ENCODE measurements around the gene AP2A2.
A peak's percentile ranks its signal among the peaks of the same experiment; 100 is the strongest.

AP2A2 gene

DNA sequence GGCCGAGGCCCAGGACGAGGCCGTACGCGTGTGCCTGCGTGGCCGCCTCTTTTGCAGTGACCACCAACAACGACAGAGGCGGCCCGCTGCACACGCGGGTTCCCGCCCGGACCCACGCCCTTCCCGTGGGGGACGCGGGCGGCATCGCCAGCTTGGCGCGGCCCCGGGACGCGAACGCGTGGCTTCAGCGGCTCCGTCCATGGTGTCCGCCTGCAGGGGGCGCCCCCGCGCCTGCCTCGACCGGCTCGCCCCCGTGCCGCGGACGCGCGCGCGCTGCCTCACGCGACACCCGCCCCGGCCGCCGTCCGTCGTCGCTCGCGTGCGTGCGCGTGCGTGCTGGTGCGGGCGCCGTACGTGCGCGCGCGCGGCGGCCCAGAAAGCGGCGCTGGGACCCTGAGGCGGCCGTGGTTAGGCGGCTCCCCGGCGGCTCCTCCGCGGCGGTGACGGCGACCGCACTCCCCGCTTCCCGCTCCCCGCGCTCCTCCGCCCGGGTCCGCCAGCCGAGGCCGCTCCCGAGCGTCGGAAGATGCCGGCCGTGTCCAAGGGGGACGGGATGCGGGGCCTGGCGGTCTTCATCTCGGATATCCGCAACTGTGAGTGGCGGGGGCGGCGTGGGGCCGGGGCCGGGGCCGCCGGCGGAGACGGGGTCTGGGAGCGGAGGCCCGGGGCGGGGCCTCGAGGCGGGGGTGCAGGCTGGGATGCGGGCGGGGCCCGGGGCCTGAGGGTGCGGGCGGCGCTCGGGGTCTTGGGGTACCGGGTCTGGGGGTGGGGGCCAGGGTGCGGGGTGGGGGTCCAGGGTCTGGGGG lies at the start of gene AP2A2:
Gene AP2A2 (plus strand): TSS at position 375 of the 806 bp plus-strand sequence. CDS start 152 bp downstream, at position 527.
- DNase-seq = peak; percentile 93

DNA sequence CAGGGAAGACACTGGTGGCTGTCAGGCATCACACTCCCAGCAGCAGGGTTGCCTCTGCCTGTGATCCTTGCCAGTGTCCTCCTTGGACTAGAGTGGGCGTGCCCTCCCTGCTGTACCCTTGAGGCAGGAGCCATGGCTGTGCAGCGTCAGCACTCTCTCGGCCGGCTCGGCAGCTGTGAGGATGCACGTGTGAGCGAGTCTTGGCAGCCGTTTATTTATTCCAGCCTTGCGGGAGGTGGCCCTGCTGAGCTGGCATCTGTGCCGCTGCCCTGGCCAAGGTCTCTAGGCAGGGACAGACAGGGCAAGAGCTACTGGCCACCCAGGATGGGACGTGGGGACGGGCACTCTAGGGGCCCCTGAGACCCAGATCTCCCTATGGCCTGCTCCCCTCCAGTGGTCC lies 49.1 kb upstream of the AP2A2 start:
- DNase-seq = no peak

DNA sequence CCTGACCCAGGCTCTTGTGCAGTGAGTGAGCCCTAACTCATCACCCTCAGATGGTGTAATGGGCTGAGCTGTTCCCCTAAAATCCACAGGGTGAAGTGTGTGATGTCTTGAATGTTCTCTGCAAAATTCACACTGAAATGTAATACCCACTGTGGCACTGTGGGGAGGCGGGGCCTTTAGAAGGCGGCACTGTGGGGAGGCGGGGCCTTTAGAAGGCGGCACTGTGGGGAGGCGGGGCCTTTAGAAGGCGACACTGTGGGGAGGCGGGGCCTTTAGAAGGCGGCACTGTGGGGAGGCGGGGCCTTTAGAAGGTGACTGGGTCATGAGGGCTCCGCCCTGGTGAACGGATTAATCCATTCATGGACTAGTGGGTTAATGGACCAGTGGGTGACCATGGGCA lies 48.1 kb upstream of the AP2A2 start:
- DNase-seq = no peak

GRCh38 chr11:880447-880846 lies 45.2 kb upstream of the AP2A2 start:
- DNase-seq = no peak

GRCh38 chr11:882596-882995 lies 43.1 kb upstream of the AP2A2 start:
- DNase-seq = peak; percentile 36

DNA sequence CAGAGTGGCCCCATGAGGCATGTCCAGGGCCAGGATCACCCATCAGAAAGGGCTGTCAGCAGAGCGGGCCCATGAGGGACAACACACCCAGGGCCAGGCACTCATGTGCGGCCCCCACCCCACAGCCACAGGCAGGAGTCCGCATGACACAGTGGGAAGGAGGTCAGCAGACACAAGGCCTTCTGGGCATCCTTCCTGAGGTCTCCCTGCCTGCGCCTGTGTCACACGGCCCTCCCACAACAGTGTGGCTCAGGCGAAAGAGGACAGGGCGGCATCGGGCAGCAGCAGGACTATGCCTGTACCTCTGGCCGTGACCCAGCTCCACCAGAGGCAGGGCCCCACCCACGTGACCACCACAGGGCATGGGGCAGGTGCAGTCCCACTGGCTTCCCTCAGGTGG lies 42.1 kb upstream of the AP2A2 start:
- no peak for DNase-seq

DNA sequence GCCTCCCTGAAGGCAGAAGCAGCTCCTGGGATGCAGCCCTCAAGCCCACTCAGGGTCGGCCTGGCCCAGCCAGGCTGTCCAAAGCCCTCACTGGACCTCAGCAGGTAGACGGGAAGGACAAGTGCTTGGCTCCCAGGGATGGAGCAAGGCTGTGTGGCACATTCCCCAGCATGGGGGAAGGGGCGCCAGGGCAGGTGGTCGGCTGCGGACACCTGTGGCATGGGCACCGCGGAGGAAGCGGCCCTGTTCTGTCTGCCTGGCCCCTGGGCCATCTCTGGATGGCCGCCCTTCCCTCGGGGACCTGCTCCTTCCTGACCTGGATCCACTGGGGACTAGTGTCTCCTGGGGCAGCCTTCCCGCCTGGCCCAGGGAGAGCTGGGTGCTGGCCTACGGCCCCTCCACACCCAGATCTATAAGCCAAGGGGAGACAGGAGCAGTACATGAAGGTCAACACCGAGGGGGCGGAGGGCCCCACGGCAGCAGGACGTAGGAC lies 41.0 kb upstream of the AP2A2 start:
- no peak for DNase-seq

GRCh38 chr11:886568-886967 lies 39.1 kb upstream of the AP2A2 start:
- DNase-seq = no peak

GRCh38 chr11:887589-887988 lies 38.1 kb upstream of the AP2A2 start:
- DNase-seq = no peak

DNA sequence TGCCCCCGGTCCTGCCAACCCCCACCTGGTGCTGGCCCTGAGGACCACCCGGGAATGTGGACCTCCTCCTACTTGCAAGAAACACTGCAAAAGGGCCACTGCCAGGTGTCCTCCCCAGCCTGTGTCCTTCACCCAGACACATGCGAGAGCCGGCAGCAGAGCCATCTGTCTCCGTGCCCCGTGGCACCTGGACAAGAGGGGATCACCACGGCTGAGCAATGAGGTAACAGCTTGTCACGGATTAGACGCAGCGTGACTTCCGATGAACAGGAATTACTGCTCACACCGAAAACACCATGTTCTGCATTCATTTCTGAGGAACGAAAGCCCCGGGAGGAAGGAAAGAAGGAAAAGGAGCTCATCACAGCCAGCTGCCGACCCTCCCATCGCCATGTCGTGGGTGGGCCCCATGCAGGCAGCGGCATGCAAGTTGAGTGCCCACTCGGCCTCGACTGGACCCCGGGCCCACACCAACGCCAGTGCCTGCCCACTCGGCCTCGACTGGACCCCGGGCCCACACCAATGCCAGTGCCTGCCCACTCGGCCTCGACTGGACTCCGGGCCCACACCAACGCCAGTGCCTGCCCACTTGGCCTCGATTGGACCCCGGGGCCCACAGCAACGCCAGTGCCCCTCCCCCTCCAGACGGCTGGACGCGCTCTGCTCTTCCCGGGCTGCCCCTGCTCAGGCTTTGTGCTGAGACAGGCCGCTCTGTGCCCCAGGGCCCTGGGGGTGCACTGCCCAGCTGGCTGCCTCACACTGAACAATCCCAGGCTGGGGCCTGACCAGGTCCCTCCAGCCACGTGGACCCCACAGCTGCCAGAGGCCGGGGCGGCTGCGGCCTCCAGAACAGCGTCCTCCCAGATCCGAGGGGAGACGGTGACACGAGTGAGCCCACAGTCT lies 37.1 kb upstream of the AP2A2 start:
- no peak for DNase-seq

DNA sequence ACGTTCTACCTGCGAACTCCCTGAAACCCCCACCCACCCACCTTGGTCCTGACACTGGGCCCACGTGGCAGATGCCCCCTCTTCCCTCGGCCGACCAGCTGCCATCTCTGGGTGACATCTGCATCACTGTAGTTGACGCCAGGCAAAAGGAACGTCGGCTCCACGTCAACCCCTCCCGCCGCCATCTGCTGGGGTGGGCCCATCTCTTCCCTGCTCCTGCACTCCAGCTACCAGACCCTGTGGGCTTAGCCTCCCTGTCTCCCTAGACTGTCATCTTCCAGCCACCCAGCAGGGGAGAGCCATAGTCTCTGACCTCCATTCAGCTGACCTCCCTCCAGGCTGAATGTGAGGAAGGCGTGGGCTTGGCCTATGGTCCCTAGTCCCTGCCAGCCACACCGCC lies 36.4 kb upstream of the AP2A2 start:
- no peak for DNase-seq

GRCh38 chr11:889687-890475 lies 35.8 kb upstream of the AP2A2 start:
- no peak for DNase-seq

GRCh38 chr11:890794-891540 lies 34.7 kb upstream of the AP2A2 start:
- no peak for DNase-seq

- DNase-seq = no peak
These were observed 32.5 kb upstream of the AP2A2 start for GRCh38 chr11:893008-893654.

DNA sequence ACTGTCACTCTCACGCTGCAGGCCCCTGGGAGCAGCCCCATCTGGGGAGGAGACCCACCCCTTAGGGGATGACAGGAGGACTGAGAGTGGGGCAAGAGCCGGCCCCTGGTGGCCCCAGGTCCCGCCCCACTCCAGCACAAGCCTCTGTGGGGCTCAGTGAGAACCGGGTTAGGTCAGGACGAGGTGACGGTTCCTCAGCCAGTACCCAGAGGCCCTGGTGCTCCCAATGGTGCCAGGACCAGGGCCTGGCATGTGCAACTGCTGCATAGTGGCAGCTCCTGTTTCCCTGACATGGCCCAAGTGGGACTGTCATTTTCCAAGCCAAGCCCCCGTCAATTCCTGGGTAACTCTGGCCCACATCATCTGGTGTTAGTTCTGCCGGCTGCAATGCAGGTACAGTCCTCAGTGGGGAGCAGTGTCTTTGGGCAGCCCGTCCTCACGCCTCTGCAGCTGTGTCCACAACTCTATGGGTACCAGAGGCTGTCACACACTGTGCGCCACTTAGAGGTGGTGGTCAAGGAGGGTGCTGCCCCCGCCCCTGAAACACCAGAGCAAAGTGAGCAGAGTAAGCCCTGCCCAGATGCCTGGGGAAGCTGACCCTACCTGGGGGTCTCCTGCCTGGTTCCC lies 31.0 kb upstream of the AP2A2 start:
- no peak for DNase-seq

- no peak for DNase-seq
These were observed 30.1 kb upstream of the AP2A2 start for GRCh38 chr11:895331-896110.

- no peak for DNase-seq
These were observed 28.2 kb upstream of the AP2A2 start for GRCh38 chr11:897253-898142.

- DNase-seq = peak; percentile 14
These were observed 27.5 kb upstream of the AP2A2 start for GRCh38 chr11:898143-898511.

DNA sequence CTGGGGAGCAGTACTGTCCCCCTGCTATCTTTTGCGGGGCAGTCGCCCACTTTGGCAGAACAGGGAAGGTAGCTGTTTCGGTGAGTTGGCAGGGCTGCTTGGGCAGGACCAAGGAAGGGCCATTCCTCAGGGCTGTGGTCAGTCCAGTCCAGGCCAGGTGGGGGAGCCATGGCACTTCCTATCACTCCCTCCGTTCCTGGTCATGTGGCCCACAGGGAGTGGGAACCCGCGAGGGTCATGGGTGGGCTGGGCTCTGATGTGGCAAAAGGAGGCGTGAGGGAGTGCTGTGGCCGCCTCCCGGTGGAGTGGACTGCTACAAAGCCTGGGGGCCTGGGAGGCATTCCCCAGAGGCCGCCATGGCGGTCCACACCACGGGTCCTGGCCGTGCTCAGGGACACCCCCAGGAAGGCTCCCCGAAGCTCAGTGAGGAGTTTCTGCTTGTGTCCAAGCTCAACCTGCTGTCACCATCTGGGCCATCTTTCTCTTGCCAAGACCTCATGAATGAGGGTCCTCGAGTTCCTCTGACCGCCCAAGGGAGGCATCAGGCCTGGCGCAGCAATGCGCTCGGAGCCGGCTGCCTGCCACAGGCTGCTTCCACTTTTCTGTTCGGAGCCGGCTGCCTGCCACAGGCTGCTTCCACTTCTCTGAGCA lies 27.0 kb upstream of the AP2A2 start:
- no peak for DNase-seq

Measured in fibroblast of skin of right biceps (primary cell).